Measurements from ENCODE around the gene GPR156. TPM values are rescaled to one million over a fixed set of nuclear protein-coding genes. Genes with fewer than 3 reads are reported as not detected.

The GPR156 gene
- 0.18 and 0.22 TPM in 2 replicates for polyA plus RNA-seq
- polyA minus RNA-seq: 0.49 and 0.58 TPM in 2 replicates

- TF ChIP-seq EZH2 (IDR thresholded peaks at IDR 0.05; ENCODE audit: borderline replicate concordance, insufficient read depth, low read length, poor library complexity, severe bottlenecking) (no peak), RAD21 (conservative IDR thresholded peaks at IDR 0.05) (no peak), TAF1 (IDR thresholded peaks at IDR 0.05; ENCODE audit: low read depth) (no peak), MXI1 (conservative IDR thresholded peaks at IDR 0.05; ENCODE audit: poor library complexity, severe bottlenecking) (no peak), EP300 (conservative IDR thresholded peaks at IDR 0.05; ENCODE audit: poor library complexity, severe bottlenecking) (no peak), REST (IDR thresholded peaks at IDR 0.05; ENCODE audit: borderline replicate concordance) (no peak), SMC3 (conservative IDR thresholded peaks at IDR 0.05; ENCODE audit: poor library complexity) (no peak), POLR2AphosphoS5 (IDR thresholded peaks at IDR 0.05) (no peak), CTCF (IDR thresholded peaks at IDR 0.05; ENCODE audit: poor library complexity, severe bottlenecking) (no peak)
- Histone ChIP-seq H3F3A (ENCODE audit: insufficient read depth, low read length, poor library complexity, severe bottlenecking) (no peaks in the 10 kb centered on the region), H3K9me3 (ENCODE audit: low read length) (peaks cover 3% of the 10 kb centered on the region), H3K9ac (ENCODE audit: low read length) (no peak within 1 kb of the TSS), H3K4me2 (ENCODE audit: low read length) (no peak within 1 kb of the TSS), H3K4me3 (ENCODE audit: low read length) (no peak within 1 kb of the TSS), H3K27ac (ENCODE audit: low read length) (no peak within 1 kb of the TSS), H3K27me3 (ENCODE audit: insufficient read depth, low read depth, low read length) (peaks cover 27% of the 10 kb centered on the region), H2AFZ (ENCODE audit: low read depth, low read length) (no peak within 1 kb of the TSS), H4K20me1 (ENCODE audit: insufficient read depth) (no peaks in the 10 kb centered on the region), H3K36me3 (ENCODE audit: insufficient read depth, low read length) (no peaks in the 10 kb centered on the region), H3K9me2 (ENCODE audit: insufficient read depth, low read length) (no peaks in the 10 kb centered on the region), H3K79me2 (replicated peaks; ENCODE audit: insufficient read depth, low read length) (no peaks in the 10 kb centered on the region)
Measured at GRCh38 chr3:120284747-120285507, at the start of gene GPR156. Gene GPR156 (minus strand): TSS chr3:120285222. CDS start chr3:120244098, 41,124 bp downstream.

GRCh38 chr3:120332646-120333045 is 47.6 kb upstream of the GPR156 start:
- TF ChIP-seq EZH2 (IDR thresholded peaks at IDR 0.05; ENCODE audit: borderline replicate concordance, insufficient read depth, low read length, poor library complexity, severe bottlenecking) (no peak), CTCF (IDR thresholded peaks at IDR 0.05; ENCODE audit: poor library complexity, severe bottlenecking) (no peak), SMC3 (conservative IDR thresholded peaks at IDR 0.05; ENCODE audit: poor library complexity) (no peak), RAD21 (conservative IDR thresholded peaks at IDR 0.05) (no peak), TAF1 (IDR thresholded peaks at IDR 0.05; ENCODE audit: low read depth) (no peak), EP300 (conservative IDR thresholded peaks at IDR 0.05; ENCODE audit: poor library complexity, severe bottlenecking) (no peak)
- H3K27ac ChIP-seq (ENCODE audit: low read length): no peak overlapping the region

More at GRCh38 chr3:120332646-120333045, 47.6 kb upstream of the GPR156 start:
- Histone ChIP-seq H3K79me2 (replicated peaks; ENCODE audit: insufficient read depth, low read length) (no peaks in the 10 kb centered on the region), H3K4me3 (ENCODE audit: low read length) (no peak overlapping the region), H4K20me1 (ENCODE audit: insufficient read depth) (no peaks in the 10 kb centered on the region), H3K9ac (ENCODE audit: low read length) (no peak overlapping the region), H3K9me2 (ENCODE audit: insufficient read depth, low read length) (no peaks in the 10 kb centered on the region), H3F3A (ENCODE audit: insufficient read depth, low read length, poor library complexity, severe bottlenecking) (no peaks in the 10 kb centered on the region), H2AFZ (ENCODE audit: low read depth, low read length) (no peak overlapping the region), H3K27me3 (ENCODE audit: insufficient read depth, low read depth, low read length) (no peaks in the 10 kb centered on the region), H3K36me3 (ENCODE audit: insufficient read depth, low read length) (peaks cover 6% of the 10 kb centered on the region), H3K9me3 (ENCODE audit: low read length) (no peaks in the 10 kb centered on the region), H3K4me2 (ENCODE audit: low read length) (no peak overlapping the region)
